Activated effector memory CD4-positive, alpha-beta T cell treated with anti-CD3 and anti-CD28 coated beads, Interleukin-2, amount 50 U/mL, for 16 hours (primary cell): ENCODE data around the gene RBP2.
"Not testable (repeated sequence)": the region's sequence is repeated elsewhere in the genome, so short reads cannot be mapped to it uniquely, and the experiment has no call there.

Source experiments
- DNase-seq: peaks from one replicate; pipeline ENCODE4 v3.0.0-alpha.2; 2020

Gene RBP2

GRCh38 chr3:139440639-139441556 lies 35.4 kb downstream of the RBP2 start:
- no peak for DNase-seq

DNA sequence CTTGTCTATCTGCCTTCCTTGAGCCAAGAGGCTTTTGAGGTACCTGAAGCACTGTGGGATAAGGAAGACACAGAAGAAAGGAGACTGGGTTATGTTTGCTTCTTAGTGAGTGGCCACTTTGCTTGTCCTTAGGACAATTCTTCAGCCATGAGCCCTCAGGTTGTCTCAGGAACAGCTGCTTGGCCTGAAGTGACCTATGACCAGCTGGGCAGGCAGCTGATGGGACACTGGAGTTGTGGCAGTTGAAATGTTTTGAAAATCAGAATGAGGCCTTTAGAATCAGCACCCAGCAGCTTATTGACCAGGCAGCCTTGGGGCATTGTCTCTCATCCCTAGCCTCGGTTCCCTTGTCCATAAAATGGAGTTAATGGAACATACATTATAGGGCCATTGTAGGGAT lies 37.0 kb downstream of the RBP2 start:
- no peak for DNase-seq

DNA sequence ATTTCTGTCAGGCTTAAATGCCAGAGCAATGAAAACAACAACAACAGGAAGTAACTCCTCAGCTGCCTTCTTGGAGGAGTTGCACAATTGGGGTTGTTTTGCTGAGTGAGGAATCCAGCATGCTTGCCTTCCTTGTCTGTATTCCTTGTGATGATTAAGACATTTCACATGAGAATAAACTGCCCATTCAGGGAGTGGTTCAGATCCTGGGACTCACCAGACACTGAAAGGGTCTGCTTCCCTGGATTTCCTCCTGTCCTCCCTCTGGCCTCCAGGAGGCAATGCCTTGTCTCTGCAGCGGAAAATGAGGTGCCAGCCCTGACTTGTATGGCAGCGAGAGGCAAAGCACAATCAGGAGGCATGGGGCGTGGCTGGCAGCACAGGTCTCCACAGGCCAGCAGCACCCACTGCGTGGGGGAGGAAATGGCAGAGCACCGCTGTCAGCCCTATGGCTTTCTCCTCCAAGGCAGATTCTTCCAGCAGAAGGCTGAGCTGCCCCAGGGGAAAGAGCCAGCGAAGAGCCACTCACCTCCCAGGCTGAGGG lies 41.5 kb downstream of the RBP2 start:
- DNase-seq = no peak

DNA sequence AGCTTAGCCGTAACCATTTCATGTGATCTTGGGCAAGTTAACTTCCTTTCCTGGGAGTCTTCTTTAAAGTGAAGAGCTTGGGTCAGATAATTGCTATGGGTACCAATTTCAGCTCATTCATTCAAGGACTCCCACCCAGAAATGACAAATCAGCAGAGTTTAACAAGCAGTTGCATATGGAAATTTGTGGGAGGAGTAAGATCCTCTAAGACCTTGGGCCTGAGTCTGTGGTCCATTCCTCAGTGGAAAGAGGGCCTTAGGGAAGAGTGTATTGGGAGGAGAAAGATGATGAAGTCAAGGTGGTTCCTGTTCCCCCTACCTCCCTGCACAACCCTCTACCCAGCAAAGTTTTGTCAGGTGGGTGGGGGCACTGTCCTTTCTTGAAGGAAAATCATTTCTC lies 42.1 kb downstream of the RBP2 start:
- no peak for DNase-seq

GRCh38 chr3:139433089-139433488 lies 43.2 kb downstream of the RBP2 start:
- DNase-seq = no peak

- no peak for DNase-seq
Measured at GRCh38 chr3:139430493-139430892, 45.8 kb downstream of the RBP2 start.

DNA sequence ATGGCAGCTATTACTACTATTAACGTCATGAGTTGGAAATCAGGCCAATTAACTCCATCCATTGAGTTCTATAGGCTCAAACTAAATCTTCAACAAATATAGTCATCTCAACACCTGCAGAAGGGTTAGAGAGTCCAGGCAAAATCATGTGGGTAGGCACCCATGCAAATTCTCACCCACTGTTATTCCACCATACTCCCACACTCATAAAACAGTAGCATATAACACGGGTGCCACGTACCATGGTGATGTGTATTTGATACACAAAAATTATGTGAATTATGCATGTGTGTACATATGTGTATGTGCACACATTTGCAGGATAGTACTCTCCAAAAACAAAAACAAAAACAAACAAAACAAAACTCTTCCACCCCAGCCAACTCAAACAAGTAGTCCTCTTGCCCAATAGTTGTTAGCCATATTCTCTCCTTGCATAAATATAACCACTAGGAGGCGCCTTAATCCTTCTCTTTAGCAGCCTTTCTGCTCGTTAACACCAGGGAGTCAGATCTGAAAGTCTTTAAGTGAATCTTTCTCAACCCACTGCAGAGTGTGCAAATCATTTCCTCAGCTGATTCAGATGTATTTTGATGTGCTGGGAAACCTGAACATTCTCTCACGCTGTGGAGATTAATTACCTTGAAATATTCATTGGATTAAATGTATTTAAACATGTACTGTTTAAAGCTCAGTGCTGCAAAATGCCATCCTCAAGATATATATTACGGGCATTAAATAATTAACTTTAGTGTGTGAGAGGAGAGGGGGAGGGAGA lies 48.8 kb downstream of the RBP2 start:
- DNase-seq = no peak

DNA sequence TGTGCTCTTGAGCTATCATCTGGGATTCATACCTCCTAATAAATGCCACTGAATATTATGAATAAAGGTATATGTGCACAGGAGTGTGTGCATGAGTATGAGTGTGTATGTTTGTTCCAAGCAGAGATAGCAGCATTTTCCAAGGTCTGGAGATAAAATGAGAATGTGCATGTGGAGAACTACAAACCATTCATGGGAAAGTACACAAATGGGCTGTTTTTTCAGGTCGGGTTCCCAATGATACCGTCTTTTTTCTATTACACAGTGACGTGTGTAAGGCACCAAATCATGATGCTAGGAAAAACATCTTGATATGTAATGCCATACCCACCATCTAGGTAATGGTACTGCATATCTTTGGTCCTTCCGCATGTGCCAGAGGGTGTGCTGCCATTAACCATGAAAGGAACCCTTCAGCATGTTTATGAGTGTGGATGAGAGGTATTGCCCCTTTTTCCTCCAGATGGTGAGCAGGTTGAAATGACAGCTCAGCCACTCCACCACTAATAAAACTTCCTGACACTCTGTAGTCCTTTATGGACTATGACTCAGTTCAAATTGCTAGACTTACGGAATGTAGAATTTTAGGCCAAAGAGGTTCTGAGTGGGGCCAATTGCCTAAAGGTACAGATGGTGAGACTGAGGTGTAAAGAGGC lies 50.4 kb downstream of the RBP2 start:
- DNase-seq = no peak

DNA sequence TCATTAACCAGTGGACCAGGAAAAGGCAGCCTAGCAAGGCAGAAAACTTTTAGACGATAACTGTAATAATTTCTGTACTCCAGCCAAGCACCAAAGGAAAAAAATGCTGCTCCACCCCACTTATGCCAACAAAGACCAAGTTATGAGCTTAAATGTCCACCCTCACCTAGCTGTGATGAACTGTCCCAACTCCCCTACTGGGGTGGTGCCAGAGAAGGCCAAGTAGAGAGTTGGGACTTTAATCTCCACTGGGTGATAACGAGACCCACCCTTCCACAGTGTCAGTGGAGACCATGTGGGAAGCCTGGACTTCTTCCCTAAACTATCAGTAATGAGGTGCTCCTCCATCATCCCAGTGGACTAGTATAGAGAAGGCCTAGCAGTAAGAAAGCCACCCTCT lies 53.1 kb downstream of the RBP2 start:
- no peak for DNase-seq

- DNase-seq = no peak
Measured at GRCh38 chr3:139421460-139421859, 54.9 kb downstream of the RBP2 start.

DNA sequence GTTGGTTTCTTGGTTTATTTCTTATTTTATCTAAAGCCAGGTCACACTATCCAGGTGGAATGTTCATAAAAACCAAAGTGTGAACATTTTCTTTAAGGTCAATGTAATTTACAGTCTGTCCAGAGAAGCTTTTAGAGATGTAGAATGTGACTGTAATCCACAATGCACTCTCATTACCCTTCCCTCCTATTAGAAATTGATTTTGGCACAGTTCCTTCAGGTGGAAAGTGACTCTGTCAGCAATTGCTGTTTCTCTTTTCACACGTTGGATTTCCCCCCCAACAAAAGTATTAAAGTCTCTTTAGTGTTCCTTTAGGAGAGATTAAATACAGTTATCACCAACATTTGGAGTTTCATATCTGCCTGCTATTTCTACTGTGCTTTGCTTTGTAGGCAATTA lies 55.3 kb downstream of the RBP2 start:
- DNase-seq = no peak

DNA sequence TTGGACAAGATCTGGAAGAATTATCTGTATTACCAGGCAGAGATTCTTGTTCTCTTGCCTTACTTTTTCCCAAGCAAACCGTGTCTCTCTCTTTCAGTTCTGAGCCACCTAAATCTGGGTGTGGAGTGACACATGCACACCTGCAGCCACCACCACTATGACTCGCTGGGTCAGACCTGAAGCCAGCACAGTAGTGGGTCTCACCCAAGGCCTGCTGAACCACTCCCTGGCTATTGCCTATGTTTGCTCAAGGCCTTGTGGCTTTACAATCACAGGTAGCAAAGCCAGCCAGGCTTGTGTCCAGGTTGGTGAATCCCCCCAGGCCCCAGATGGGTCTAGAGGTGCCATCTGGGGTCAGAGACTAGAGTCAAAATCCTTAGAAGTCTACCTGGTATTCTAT lies 58.2 kb downstream of the RBP2 start:
- no peak for DNase-seq

- DNase-seq = no peak
Measured at GRCh38 chr3:139416275-139416674, 60.0 kb downstream of the RBP2 start.

DNA sequence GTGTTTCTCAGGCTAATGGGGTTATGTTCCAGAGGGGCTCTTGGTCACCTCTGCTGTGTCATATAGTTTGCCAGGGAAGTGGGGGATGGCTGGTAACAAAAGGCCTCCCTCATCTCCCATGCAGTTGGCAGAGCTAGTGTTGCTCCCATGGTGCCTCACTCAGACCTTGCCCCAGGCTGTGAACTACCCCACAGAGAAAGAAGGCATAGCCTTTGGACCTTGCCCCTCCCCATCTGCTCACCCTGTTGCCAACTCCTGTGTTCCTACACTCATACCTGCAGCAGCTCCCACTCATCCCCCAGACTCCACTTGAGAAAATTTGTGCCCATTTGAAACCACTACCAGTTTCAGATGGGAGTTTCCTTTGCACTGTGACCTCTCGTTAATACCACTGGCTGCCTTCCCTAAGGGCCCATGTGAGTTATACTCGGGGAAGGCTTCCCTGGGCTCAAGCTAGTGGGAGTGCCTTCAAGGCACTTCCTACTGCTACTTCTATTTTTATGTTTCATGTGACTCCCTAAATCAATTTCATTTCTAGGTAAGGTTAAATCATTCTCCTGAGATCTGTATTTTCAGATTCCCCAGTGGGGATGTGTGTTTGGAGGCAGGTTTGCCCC lies 61.6 kb downstream of the RBP2 start:
- no peak for DNase-seq

DNA sequence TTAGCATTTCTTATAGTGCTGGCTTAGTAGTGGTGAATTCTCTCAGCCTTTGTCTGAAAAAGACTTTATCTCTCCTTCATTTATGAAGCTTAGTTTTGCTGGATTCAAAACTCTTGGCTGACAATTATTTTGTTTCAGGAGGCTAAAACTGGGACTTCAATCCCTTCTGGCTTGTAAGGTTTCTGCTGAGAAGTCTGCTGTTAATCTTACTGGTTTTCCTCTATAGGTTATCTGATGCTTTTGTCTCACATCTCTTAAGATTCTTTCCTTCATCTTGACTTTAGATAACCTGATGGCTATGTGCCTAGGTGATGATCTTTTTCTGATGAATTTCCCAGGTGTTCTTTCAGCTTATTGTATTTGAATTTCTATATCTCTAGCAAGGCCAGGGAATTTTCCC lies 63.4 kb downstream of the RBP2 start:
- not testable (repeated sequence) for DNase-seq
